GM21717 (cell line): ENCODE measurements around the gene EFNA1.

Experiments
- ATAC-seq: cut with Tn5 transposase; IDR thresholded peaks from one replicate; pipeline ENCODE4 v1.9.1; 2021; ENCODE audit warnings: mild to moderate bottlenecking, moderate library complexity; ENCODE audit not compliant: unreplicated experiment

The EFNA1 gene

DNA sequence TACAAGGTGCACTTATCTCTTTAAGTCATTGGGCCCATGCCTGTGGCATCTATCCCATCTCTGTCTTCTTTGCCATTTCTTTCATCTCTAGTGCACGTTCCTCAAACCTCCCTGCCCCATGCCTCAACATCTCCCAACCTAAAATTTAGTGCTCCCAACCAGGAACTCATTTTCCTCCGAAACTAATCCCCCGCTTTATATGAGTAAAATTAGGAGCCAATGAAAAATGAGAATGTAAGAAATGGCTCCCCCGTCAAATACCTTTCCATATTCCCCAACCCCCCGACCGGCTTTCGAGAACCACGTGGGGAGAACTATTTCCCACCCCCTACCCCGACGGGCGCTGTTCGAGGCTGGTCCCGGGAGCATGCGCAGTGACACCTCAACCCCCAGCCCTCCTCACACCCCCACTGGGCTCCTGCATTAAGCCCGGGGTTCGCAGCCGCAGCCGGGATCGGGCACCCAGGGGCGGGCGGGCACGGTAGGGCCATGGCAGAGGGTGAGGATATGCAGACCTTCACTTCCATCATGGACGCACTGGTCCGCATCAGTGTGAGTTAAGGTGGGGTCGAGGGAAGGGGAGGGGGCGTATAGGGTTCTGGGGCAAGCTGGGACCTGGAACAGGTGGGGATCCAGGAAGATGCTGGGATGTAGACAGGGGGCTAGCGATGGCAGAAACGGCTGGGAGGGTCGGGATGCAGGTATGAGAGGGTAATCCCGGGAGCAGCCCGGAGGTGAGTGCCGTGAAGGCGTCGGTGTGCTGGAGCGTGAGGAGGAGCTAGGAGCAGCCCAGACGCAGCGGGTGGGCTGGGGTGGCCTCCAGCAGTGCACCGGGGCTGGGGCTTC lies 46.0 kb downstream of the EFNA1 start, which contains the start of gene TRIM46:
Gene TRIM46, plus strand, starts transcription at position 372 of the 846 bp plus-strand sequence. Its CDS starts 118 bp downstream, at position 490.
- no peak for ATAC-seq

- no peak for ATAC-seq
These were observed 46.9 kb downstream of the EFNA1 start for GRCh38 chr1:155174324-155175280.

- ATAC-seq = no peak
These were observed 47.7 kb downstream of the EFNA1 start for GRCh38 chr1:155175281-155175926.

- no peak for ATAC-seq
These were observed 48.3 kb downstream of the EFNA1 start for GRCh38 chr1:155175927-155176371.

DNA sequence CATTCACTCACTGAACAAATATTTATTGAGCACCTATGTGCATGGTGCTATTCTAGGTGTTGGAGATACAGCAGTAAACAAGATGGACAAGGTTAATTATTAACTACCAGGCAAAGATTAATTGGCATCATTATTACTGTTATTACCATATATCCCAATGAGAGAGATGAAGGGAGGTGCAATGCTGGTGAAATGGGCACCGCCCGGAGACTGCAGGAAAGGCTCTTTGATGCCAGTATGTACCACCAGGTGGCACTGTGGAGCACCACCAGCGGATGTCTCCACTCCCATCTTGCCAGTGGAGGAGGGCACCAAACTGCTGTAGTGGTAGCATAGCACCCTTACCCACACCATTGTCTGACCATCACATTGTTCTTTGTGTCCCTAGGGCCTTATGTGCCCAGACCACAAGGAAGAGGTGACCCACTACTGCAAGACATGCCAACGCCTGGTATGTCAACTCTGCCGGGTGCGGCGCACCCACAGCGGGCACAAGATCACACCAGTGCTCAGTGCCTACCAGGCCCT lies 48.9 kb downstream of the EFNA1 start:
- ATAC-seq = no peak

DNA sequence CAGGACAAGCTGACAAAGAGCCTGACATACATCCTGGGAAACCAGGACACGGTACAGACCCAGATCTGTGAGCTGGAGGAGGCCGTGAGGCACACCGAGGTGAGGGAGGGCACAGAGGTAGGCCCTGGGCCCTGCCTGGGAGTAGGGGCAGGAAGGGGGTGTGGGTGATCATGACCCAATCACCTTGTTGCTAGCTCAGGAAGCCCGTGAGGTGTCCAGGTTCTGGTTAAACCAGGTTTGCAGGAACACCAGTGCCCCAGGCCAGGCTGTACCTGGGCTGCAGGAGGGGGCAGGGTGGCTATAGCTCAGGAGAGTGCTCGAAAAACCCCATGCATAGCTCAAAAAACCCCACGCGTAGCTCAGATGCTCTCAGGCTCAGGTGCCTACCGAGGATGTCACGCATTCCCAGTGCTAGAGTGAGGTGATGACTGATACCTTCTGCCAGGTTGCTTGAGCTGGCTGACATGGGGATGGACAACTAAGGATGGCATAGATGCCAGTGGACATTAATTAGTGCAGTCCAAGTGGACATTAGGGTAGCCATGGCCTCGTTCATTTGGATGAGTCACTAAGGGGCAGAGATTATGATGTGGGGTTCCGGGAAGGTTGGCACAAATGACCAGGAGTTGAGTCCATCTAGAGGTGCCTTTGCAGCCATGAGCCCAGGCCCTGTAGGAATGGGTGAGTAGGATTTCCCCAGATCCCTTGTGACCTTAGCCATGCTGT lies 49.7 kb downstream of the EFNA1 start:
- no peak for ATAC-seq

DNA sequence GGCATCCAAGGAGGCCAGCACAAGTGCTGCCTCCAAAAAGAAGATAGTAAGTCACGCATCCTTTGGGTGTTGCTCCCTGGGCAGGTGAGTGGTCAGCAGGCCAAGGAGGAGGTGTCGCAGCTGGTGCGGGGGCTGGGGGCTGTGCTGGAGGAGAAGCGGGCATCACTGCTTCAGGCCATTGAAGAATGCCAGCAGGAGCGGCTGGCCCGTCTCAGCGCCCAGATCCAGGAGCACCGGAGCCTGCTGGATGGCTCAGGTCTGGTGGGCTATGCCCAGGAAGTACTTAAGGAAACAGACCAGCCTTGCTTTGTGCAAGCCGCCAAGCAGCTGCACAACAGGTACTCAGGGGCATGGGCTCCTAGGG lies 50.2 kb downstream of the EFNA1 start:
- no peak for ATAC-seq

DNA sequence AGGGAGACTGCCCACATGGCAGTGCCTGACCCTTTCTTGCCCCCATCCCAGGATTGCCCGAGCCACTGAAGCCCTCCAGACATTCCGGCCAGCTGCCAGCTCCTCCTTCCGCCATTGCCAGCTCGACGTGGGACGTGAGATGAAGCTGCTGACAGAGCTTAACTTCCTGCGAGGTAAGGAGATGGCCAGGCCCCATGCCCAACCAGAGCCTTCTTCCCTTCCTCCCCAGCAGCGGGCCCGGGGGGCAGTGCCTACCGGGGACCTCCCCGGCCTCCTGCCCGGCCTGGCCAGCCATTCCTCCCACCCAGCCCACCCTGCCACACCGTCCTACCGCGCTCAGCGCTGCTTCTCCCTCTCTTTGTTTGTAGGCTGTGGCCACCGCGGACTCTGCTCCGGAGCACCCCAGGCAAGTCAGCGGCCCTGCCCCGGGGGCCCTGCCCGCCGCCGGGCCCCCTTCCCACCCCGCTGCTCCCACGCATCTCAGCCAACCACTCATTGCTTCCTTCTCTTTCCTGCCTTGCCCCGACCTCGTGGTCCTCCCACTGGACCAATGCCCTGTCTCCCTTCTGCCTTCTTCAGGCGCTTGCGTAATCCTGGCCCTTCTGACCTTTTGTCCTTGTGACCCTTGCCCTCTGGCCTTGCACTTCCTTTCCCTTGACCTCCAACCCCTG lies 50.9 kb downstream of the EFNA1 start:
- ATAC-seq = no peak

DNA sequence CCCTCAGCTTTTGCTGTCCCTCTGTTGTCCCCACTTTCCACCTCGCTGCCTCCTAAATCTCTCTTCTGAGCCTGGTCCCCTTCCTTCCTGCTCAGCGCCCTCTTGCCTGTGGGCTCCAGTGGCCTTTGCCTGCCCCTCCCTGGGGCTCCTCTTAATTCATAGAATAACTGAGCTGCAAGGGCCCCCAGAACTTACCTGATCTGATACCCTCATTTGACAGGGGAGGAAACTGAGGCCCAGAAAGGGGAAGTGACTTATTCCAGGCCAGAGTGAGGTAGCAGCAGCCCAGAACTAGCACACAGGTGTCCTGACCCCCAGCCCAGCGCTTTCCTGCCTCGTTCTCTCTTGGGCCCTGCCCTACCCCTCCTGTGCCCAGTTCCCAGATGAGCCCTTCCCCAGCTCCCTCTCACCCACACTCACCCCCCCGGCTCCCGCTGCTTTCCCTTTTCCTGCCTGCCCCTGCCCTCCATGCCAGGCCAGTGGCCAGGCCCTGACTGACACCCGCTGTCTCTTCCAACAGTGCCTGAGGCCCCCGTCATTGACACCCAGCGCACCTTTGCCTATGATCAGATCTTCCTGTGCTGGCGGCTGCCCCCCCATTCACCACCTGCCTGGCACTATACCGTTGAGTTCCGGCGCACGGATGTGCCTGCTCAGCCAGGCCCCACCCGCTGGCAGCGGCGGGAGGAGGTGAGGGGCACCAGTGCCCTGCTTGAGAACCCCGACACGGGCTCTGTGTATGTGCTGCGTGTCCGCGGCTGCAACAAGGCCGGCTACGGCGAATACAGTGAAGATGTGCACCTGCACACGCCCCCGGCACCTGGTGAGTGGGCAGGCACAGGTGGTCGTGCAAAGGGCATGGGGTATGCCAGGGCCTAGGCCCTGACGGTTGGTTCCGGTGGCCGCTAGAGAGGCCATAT lies 51.7 kb downstream of the EFNA1 start:
- no peak for ATAC-seq

DNA sequence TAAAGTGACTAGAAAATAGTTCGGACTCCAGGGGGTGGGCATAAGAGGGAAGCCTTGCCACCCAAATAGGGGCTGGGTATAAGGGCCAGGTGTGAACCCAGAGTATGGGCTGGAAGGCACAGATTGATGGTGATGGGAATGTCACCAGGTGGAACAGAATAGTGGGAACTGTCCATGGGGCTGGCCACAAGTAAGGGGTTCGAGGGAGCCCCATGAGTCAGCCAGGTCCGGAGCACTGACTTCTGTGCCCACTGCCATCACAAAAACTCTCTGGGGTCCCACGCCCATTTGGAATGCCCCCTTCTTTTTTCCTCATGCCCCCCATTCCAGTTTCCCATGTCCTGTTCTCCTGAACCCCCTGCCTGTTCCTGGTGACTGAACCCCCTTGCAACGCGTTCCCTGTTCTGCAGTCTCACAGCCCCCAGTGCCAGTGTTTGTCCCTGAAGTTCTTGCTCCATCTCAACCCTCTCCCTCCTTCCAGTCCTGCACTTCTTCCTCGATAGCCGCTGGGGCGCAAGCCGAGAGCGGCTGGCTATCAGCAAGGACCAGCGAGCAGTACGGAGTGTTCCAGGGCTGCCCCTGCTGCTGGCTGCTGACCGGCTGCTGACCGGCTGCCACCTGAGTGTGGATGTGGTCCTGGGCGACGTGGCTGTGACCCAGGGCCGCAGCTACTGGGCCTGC lies 53.8 kb downstream of the EFNA1 start:
- no peak for ATAC-seq

- ATAC-seq = no peak
These were observed 54.4 kb downstream of the EFNA1 start for GRCh38 chr1:155182052-155182550.

GRCh38 chr1:155183775-155184221 lies 56.1 kb downstream of the EFNA1 start:
- no peak for ATAC-seq

GRCh38 chr1:155184351-155184811 lies 56.7 kb downstream of the EFNA1 start:
- no peak for ATAC-seq
